ENCODE data around the gene SAPCD1.

DNA sequence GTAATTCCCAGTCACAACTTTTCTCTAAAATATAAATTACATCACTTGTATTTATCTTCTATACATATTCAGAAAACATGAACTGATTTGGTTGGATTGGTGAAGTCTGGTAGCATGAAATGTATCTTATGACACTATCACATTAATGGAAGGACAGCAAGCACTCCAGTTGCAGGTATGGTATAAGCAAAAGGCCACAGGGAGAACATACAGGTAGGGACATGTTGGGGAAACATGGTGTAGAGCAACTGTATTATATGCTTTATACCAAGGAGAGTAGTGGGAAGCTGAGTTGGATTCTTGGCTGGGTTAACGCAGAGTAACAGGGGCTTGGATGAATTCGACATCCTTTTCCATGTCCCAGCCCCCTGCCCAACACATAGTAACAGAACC, 34.5 kb downstream of the SAPCD1 start:
- TF ChIP-seq, protein P1, sequence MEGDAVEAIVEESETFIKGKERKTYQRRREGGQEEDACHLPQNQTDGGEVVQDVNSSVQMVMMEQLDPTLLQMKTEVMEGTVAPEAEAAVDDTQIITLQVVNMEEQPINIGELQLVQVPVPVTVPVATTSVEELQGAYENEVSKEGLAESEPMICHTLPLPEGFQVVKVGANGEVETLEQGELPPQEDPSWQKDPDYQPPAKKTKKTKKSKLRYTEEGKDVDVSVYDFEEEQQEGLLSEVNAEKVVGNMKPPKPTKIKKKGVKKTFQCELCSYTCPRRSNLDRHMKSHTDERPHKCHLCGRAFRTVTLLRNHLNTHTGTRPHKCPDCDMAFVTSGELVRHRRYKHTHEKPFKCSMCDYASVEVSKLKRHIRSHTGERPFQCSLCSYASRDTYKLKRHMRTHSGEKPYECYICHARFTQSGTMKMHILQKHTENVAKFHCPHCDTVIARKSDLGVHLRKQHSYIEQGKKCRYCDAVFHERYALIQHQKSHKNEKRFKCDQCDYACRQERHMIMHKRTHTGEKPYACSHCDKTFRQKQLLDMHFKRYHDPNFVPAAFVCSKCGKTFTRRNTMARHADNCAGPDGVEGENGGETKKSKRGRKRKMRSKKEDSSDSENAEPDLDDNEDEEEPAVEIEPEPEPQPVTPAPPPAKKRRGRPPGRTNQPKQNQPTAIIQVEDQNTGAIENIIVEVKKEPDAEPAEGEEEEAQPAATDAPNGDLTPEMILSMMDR (IDR thresholded peaks at IDR 0.05), result no peak
- TF ChIP-seq ZFX (IDR thresholded peaks at IDR 0.05; ENCODE audit: borderline replicate concordance), result no peak

Measured in 22Rv1 (cell line).